ACC112 (cell line): ENCODE results near the gene UBXN7.
"Not testable (repeated sequence)": the region's sequence is repeated elsewhere in the genome, so short reads cannot be mapped to it uniquely, and the experiment has no call there.

Source experiments
- H2AFZ ChIP-seq: fragments of 200-600 bp; sonication (generic); one replicate; pipeline ENCODE4 v1.6.0; 2017; ENCODE audit warnings: antibody characterized with exemption, low read length; ENCODE audit not compliant: unreplicated experiment
- H3K27ac ChIP-seq: fragments of 200-600 bp; sonication (generic); 2 replicates; pipeline ENCODE4 v1.5.1; 2014; ENCODE audit warnings: low read depth, mild to moderate bottlenecking, antibody characterized with exemption, low read length, moderate library complexity
- H3K27me3 ChIP-seq: fragments of 200-600 bp; sonication (generic); 2 replicates; pipeline ENCODE4 v1.6.1; 2014; ENCODE audit warnings: mild to moderate bottlenecking, antibody characterized with exemption, low read length, moderate library complexity, mixed read lengths; ENCODE audit not compliant: insufficient read depth
- H3K36me3 ChIP-seq: fragments of 200-600 bp; sonication (generic); 2 replicates; pipeline ENCODE4 v1.6.1; 2016; ENCODE audit warnings: mild to moderate bottlenecking, antibody characterized with exemption, low read length, moderate library complexity, mixed read lengths; ENCODE audit not compliant: insufficient read depth
- H3K4me1 ChIP-seq: fragments of 200-600 bp; sonication (generic); one replicate; pipeline ENCODE4 v1.6.1; 2016; ENCODE audit warnings: low read length, mixed read lengths; ENCODE audit not compliant: insufficient read depth, unreplicated experiment, control insufficient read depth
- H3K4me3 ChIP-seq: fragments of 200-600 bp; sonication (generic); 2 replicates; pipeline ENCODE4 v1.5.1; 2014; ENCODE audit warnings: mild to moderate bottlenecking, low read depth, low read length
- H3K79me2 ChIP-seq: fragments of 200-600 bp; sonication (generic); one replicate; pipeline ENCODE4 v1.6.0; 2016; ENCODE audit warnings: low read length; ENCODE audit not compliant: control insufficient read depth, unreplicated experiment, insufficient read depth

UBXN7 gene, protein sequence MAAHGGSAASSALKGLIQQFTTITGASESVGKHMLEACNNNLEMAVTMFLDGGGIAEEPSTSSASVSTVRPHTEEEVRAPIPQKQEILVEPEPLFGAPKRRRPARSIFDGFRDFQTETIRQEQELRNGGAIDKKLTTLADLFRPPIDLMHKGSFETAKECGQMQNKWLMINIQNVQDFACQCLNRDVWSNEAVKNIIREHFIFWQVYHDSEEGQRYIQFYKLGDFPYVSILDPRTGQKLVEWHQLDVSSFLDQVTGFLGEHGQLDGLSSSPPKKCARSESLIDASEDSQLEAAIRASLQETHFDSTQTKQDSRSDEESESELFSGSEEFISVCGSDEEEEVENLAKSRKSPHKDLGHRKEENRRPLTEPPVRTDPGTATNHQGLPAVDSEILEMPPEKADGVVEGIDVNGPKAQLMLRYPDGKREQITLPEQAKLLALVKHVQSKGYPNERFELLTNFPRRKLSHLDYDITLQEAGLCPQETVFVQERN

DNA sequence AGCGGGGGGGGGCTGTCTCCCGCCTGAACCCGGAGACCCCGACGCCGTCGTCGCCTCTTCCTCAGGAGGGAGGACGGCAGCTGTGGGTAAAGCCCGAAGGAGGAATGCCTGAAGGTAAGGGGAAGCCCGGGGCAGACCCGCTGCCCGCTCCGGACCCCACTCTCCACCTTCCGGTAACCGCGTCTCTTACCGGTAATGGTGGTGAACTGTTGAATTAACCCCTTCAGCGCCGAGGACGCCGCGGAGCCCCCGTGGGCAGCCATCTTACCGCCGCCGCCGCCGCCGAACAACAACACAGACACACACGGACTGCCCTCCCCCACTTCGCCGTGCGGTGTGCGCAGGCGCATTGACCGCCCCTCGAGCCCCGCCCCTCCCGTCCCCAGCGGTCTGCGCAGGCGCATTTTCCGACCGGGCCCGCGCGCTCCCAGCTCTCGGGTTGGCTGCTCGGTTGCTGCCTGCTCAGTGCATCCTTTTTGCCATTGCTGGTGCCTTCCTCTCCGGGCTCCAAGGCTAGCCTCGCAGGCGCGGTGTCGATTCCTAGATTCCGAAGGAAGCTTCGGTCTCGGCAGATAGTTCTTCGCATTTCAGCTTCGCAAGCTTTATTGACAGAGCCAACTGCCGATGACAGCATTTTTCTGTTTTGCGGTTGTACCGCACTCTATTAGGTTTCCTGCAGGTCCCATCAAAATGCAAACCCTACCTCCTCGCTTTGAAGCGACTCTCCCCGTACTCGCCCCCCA lies at the start of gene UBXN7:
UBXN7 (minus strand) TSS at position 291 of the 743 bp plus-strand sequence; CDS start at position 263, 28 bp downstream.
- H3K36me3 ChIP-seq: peaks cover 3% of the 10 kb centered on the region; the same call in 1 of the 2 replicates
- H3K4me3 ChIP-seq: peak within 1 kb of the TSS; percentile 99
- peak within 1 kb of the TSS; percentile 95 for H2AFZ ChIP-seq
- peak within 1 kb of the TSS; percentile 66 for H3K27ac ChIP-seq
- no peaks in the 10 kb centered on the region for H3K27me3 ChIP-seq
- H3K79me2 ChIP-seq: peaks cover 47% of the 10 kb centered on the region
- H3K4me1 ChIP-seq: peaks cover 8% of the 10 kb centered on the region

DNA sequence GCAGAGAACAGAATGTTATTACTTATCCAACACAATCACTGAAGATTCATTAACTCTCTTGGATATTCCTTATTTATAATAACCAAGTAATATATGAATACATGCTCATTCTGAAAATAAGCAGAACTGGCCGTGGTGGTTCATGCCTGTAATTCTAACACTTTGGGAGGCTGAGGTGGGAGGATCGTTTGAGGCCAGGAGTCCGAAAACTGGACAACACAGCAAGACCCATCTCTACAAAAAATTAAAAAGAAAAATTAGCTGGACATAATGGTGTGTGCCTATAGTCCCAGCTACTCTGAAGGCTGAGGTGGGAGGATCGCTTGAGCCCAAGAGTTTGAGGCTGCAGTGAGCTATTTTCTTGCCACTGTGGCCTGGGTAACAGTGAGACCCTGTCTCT lies 45.5 kb upstream of the UBXN7 start:
- no peaks in the 10 kb centered on the region for H3K4me1 ChIP-seq
- H2AFZ ChIP-seq: no peak overlapping the region
- H3K79me2 ChIP-seq: no peaks in the 10 kb centered on the region
- peaks cover 37% of the 10 kb centered on the region for H3K36me3 ChIP-seq
- no peak overlapping the region for H3K4me3 ChIP-seq
- no peak overlapping the region for H3K27ac ChIP-seq
- no peaks in the 10 kb centered on the region for H3K27me3 ChIP-seq

DNA sequence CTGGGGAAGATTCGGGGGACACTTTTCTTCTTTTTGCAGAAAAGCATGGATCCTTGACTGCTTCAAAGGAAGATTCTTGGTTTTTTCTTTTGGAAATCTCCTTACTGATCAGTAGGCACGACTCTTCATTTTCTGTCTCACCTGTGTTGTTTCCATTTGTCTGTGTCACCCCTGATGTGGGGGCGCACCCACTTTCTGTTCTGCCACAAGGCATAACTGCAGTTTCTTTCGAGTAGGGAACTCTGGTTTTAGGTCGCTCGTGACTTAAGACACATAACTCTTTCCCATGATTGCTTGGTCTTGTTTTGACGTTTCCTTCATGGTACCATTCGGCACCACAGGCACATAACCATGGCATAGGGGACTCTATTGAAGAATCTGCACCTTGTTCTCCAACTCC lies 40.1 kb upstream of the UBXN7 start:
- no peak overlapping the region for H3K27ac ChIP-seq
- H2AFZ ChIP-seq: no peak overlapping the region
- H3K36me3 ChIP-seq: peaks cover 35% of the 10 kb centered on the region
- H3K79me2 ChIP-seq: peaks cover 9% of the 10 kb centered on the region
- H3K4me3 ChIP-seq: no peak overlapping the region
- H3K4me1 ChIP-seq: no peaks in the 10 kb centered on the region
- no peaks in the 10 kb centered on the region for H3K27me3 ChIP-seq

DNA sequence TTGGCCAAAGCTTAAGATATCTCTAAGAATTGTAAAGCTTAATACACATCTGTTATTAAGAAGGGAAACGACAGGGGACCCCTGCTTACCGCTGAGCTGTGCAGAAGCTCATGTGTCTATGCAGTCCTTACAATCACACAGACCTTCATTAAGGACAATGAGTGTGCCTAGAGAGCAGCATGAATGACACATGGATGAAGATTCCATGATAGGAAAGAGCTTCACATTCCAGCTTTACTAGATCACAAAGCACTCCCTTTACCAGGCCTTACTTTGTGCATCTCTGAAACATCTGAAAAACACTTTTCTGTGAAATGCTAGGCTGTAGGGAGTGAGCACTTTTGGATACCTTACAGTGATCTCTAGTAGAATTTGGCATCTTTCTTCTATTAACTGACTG lies 39.3 kb upstream of the UBXN7 start:
- H3K79me2 ChIP-seq: peaks cover 9% of the 10 kb centered on the region
- H3K27ac ChIP-seq: no peak overlapping the region
- H3K27me3 ChIP-seq: no peaks in the 10 kb centered on the region
- H3K4me1 ChIP-seq: no peaks in the 10 kb centered on the region
- H3K4me3 ChIP-seq: no peak overlapping the region
- no peak overlapping the region for H2AFZ ChIP-seq
- H3K36me3 ChIP-seq: peaks cover 34% of the 10 kb centered on the region

DNA sequence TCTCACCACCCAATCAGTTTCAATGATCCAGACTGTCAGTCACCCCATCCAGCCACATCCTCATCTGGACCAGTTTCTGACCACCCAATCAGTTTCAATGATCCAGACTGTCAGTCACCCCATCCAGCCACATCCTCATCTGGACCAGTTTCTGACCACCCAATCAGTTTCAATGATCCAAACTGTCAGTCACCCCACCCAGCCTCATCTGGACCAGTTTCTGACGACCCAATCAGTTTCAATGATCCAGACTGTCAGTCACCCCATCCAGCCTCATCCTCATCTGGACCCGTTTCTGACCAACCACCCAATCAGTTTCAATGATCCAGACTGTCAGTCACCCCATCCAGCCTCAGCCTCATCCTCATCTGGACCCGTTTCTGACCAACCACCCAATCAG lies 38.0 kb upstream of the UBXN7 start:
- not testable (repeated sequence) for H3K79me2 ChIP-seq, H3K4me1 ChIP-seq, H3K27me3 ChIP-seq, H2AFZ ChIP-seq, H3K27ac ChIP-seq, H3K4me3 ChIP-seq
- peaks cover 33% of the 10 kb centered on the region for H3K36me3 ChIP-seq

DNA sequence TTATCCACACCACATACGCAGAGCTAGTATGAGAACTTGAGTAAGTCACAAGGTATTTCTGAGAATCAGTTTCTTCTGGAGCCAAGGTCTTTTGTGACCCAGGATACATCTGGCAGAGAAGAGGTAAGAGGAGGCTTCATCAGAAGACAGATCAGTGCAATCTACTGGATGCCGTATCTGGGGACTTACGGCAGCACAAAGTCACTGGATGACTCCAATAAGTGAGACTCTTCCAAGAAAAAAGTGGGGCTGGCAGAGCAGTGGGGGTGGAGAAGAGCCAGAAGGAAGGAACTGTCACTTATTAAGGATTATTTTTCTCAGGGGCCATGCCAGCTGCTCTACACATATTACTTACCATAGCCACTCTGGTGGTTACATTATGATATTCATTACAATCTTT lies 31.6 kb upstream of the UBXN7 start:
- Histone ChIP-seq H3K27me3 (no peaks in the 10 kb centered on the region), H2AFZ (no peak overlapping the region), H3K27ac (no peak overlapping the region), H3K79me2 (no peaks in the 10 kb centered on the region), H3K36me3 (no peaks in the 10 kb centered on the region; the same call in 1 of the 2 replicates), H3K4me1 (no peaks in the 10 kb centered on the region), H3K4me3 (no peak overlapping the region)

DNA sequence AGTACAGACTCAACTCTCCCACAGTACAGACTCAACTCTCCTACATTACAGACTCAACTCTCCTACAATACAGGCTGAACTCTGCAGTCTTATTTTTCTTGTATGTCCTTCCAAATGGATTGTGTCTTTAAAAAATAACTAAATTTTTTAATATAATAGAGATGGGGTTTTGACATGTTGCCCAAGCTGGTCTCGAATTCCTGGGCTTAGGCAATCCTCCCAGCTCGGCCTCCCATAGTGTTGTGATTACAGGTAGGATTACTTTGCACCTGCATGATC lies 31.2 kb upstream of the UBXN7 start:
- Histone ChIP-seq H3K79me2 (no peaks in the 10 kb centered on the region), H3K36me3 (no peaks in the 10 kb centered on the region; the same call in 1 of the 2 replicates), H2AFZ (no peak overlapping the region), H3K27ac (no peak overlapping the region), H3K4me1 (no peaks in the 10 kb centered on the region), H3K27me3 (no peaks in the 10 kb centered on the region), H3K4me3 (no peak overlapping the region)

DNA sequence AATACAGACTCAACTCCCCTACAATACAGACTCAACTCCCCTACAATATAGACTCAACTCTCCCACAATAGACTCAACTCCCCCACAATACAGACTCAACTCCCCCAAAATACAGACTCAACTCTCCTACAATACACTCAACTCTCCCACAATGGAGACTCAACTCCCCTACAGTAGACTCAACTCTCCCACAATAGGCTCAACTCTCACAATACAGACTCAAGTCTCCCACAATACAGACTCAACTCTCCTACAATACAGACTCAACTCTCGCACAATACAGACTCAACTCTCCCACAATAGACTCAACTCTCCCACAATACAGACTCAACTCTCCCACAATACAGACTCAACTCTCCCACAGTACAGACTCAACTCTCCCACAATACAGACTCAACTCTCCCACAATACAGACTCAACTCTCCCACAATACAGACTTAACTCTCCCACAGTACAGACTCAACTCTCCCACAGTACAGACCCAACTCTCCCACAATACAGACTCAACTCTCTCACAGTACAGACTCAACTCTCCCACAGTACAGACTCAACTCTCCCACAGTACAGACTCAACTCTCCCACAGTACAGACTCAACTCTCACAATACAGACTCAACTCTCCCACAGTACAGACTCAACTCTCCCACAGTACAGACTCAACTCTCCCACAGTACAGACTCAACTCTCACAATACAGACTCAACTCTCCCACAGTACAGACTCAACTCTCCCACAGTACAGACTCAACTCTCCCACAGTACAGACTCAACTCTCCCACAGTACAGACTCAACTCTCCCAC lies 30.7 kb upstream of the UBXN7 start:
- not testable (repeated sequence) for H3K79me2 ChIP-seq, H3K4me1 ChIP-seq, H2AFZ ChIP-seq, H3K4me3 ChIP-seq, H3K27me3 ChIP-seq, H3K27ac ChIP-seq, H3K36me3 ChIP-seq

DNA sequence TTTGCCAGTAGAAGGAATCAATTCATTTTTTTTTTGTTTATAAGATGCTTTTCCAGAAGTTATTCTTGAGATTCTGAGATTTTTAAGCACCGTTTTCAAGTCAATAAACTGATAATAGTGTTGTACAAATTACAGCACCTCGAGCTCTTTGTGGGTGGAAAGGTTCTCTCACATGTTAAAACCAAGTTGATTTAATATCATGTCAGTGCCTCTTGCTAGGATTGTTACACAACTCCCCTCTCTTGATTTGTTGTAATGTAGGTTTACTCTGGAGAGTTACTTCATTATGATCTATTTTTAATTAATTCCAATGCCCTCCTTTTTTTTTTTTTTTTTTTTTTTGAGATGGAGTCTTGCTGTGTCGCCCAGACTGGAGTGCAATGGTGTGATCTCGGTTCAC lies 25.8 kb upstream of the UBXN7 start:
- Histone ChIP-seq H3K79me2 (no peaks in the 10 kb centered on the region), H3K27ac (no peak overlapping the region)

DNA sequence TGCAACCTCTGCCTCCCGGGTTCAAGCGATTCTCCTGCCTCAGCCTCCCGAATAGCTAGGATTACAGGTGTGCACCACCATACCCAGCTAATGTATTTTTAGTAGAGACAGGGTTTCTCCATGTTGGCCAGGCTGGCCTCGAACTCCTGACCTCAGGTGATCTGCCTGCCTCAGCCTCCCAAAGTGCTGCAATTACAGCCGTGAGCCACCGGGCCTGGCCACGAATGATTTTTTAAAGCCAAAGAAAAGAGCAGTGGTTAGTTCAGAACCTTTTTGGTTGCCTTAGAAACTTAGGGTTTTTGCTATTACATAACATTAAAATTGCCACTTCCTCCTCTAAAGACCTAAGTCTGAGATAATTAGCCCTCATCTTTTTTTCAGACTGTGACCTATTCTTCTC lies 25.2 kb upstream of the UBXN7 start:
- H3K79me2 ChIP-seq, H3K4me3 ChIP-seq, H3K36me3 ChIP-seq, H2AFZ ChIP-seq, H3K27me3 ChIP-seq, H3K27ac ChIP-seq, H3K4me1 ChIP-seq: not testable (repeated sequence)

More for the DNA sequence above, 25.8 kb upstream of the UBXN7 start:
- Histone ChIP-seq H2AFZ (no peak overlapping the region), H3K27me3 (no peaks in the 10 kb centered on the region), H3K36me3 (no peaks in the 10 kb centered on the region), H3K4me3 (no peak overlapping the region), H3K4me1 (no peaks in the 10 kb centered on the region)
